ENCODE measurements around the gene ENAH.
A peak's percentile ranks its signal among the peaks of the same experiment; 100 is the strongest.
"Not testable (repeated sequence)": the region's sequence is repeated elsewhere in the genome, so short reads cannot be mapped to it uniquely, and the experiment has no call there.

ENAH gene

DNA sequence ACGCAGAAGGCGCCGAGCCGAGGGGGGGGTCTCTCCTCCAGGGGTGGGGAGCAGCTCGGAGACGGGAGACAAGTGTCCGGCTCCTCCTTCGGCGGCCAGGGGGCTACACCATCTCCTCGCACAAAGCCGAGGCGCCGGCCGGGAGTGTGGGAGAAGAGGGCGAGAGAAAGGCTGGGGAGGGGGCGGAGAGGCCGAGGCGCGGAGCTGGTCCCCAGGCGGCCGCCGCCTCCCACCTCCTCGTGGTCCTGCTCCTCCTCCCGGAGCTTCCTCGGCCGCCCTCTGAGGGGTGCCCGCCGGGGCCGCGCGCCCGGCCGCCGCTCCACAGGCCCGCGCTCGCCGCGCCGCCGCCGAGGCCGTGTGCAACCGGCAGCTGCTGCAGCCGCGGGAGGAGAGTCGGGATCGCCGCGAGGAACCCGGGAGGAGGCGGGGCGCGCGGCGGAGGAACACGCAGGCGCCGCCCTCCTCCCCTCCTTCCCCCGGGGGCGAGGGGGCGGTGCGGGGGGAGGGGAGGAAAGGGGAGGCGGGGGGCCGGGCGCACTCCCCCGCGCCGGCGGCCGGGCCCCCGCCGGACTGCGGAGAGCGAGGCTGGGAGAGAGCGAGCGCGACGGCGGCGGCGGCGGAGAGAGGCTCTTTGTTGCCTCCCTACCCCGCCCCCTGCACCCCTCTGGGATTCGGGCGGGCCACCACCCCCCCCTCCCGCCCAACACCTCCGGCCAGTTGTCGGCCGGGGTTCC, at the start of gene ENAH:
ENAH (minus strand) TSS at position 395 of the 734 bp plus-strand sequence. CDS start 433 bp downstream, outside the sequence.
- peak; percentile 10 for DNase-seq

DNA sequence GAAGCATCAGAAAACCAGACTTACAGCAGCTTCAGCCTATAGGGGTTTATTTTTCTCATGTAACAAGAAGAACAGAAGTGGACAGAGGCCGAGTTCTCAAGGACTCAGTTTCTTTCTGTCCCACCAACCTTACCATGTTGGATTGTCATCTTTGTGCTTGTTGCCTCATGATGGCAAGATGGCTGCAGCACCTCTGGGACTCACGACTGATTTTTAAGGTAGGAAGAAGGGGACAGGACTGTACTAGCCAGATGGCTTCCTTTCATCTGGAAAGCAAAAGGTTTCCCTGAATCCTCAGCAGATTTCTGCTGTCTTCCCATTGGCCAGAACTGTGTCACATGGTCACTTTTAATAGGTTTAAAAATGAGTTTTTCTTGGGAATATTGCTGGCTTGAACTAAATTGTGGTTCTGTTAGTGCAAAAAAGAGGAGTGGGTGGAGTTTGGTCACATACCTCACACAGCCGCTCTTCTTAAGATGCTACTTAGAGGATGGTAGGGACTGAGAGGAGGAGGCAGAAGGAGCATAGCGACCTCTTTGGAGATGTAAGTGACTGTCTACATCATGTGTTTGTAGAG, 48.1 kb upstream of the ENAH start:
- no peak for DNase-seq

DNA sequence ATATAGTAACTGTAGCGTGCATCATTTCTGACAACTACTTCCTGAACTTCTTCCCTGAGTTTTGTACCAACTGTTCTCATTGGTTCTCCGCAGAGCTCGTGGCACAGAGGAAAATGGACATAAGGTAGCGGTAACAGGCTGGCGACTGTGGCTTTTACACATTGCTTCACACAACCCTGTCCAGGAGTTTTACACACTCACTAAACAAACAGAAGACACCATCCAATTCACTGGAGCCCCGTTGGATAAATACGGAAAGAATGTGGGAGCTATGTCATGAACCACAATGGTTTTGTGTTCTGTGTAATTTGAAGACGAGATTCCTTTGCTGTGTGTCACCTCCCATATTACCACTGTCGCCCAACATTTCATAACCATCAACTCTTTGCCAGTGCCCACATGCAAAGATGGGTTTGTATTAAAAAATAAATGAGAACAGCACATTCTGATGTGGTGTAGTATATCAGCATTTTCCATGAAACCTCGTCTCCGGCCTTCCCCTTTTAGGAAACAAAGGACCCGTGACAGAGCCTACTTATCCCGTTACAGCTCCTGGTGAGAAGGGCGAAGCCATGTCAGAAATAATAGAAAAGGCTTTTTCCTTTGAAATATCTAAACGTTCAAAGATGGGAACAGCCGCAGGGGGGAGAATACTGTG, 47.4 kb upstream of the ENAH start:
- no peak for DNase-seq

DNA sequence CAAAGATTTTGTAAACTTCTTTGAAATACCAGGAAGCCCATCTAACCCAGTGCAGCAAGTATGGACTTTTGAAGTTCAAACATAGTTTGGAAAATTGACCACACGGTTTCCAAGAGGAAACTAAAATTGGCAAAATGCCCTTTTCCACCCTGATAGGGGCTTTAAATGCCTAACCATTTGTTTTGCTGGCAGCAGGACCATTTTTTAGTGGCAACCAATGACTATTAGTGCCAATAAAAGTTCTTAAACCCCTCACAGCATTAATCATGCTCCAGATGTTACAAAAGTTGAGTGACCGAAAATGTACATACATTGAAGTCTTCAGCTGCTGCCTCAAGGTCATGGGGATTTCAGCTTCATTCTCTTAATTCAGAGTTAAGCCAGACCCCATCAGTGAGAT, 46.4 kb upstream of the ENAH start:
- DNase-seq = no peak

DNA sequence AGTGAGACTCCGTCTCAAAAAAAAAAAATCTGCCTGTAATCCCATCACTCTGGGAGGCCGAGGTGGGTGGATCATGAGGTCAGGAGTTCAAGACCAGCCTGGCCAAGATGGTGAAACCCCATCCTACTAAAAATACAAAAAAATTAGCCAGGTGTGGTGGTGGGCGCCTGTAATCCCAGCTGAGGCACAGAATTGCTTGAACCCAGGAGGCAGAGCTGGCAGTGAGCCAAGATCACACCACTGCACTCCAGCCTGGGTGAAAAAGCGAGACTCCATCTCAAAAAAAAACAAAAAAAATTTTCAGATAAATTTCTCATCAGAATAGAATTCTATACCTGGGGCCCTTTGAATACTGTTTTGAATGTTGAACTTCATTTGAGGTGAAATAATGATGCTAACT, 45.3 kb upstream of the ENAH start:
- DNase-seq = not testable (repeated sequence)

DNA sequence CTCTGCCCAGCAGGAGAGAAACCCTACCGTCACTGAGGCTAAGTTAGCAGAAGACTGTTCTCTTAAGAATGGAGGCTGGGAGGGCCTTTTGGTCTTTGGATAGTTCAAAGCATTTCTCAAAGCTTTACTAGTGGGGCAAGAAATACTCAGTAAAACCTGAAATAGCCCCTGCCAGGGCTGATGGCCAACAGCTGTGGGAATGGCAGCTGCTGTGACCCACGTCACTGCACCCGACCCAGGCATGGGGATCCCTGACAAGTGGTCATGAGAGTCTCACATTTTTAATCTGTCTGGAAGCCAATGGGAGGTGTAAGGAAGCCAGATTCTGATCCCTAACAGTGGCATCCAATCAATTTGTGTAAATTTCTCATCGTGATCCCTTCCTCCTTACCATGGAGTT, 44.5 kb upstream of the ENAH start:
- no peak for DNase-seq

DNA sequence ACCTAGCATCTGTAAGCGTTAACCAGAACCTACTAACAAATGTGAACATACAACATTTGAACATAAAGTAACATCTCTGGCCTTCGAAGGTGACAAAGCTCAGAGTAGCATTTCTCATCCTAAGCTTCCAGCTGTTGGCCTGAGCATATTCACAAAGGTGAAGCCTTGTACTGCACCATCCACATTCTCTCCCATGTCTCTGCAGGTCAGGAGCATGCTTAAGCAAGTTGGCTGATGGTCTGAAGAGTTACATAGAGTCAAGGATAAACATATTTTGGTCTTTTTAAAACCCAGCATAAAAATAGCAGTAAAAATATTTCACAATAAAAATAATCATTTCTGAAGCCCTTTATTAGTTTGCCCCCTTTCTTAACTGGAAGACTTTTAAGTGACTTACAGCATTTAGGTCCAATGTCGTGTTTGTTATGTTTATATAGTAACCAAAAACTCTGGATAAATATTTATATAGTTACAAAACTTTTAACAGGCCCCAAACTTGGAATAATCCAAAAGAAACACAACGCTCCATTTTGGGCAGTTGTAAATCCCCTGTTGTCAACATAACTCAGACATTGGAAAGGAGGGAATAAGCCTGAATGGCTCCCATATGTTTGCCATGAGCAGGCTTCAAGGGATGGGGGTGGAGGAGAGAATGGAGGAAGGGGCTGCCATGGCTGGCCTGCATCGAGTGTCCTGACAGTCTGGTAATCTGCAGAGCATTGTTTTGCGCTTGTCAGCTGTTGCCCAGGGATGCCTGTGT, 42.8 kb upstream of the ENAH start:
- DNase-seq = no peak

DNA sequence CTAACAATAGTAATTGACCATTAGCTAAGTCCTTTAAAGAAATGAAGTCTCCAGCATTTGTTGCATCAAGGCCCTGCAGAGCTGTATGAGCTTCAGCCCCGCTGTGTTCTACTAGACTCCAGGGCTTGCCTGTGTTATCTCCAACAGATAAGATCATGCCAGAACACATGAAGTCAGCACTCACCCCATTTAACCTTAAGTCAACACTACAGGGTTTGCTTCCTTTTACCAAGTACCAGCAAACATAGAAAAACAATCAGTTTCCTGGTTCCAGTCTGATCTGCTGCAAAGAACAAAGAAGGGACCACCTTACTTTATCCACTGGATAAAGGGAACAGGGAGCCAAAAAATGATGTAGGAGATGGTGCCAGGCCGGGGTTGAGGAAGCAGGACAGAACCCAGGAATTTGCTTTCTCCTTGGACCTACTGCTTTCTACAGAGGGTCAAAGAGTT, 41.3 kb upstream of the ENAH start:
- no peak for DNase-seq

DNA sequence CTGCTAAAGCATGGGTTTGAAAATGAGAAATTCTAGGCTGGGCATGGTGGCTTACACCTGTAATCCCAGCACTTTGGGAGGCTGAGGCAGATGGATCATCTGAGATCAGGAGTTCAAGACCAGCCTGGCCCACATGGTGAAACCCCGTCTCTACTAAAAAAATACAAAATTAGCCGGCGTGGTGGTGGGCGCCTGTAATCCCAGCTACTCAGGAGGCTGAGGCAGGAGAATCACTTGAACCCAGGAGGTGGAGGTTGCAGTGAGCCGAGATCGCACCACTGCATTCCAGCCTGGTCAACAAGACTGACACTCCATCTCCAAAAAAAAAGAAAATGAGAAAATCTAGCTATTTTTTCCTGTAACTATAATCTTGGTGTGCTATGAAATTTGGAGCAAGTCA, 40.8 kb upstream of the ENAH start:
- not testable (repeated sequence) for DNase-seq

DNA sequence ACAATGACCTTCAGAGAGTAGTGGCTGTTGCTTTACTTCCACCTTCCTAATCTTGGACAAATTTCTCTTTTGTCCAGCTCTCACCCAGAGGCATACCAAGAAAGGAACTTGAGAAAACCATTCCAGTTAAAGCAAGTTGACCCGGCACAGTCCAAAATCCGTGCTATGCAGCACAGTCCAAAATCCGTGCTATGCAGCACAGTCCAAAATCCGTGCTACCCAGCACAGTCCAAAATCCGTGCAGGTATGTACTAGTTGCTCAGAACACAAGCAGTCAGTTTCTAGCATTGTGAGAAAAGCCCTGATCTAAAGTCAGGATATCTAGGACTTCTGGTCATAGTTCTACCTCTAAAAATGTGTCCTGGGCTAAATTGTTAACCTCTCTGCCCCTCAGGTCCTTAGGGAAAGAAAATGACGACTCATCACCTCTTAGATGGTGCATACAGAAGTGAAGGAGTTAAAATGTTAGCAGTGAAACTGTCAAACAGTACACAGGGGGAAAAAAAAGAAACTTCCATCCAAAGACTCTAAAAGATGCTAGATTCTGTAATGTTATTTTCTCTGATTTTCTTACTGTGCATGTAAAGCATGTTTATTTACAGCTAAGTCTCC, 40.3 kb upstream of the ENAH start:
- no peak for DNase-seq

DNA sequence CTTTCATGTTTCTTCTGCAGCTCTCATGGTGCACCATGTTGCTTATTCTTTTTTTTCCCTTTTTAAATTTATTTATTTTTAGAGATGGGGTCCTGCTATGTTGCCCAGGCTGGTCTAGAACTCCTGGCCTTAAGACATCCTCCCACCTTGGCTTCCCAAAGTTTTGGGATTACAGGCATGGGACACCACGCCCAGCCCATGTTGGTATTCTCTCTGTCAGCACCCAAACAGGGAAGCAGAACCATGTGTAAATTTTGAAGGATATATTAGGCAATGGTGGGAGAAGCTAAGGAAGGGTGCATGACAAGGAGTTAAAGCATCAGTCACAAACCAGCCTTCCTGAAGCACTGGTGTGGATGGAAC, 39.6 kb upstream of the ENAH start:
- DNase-seq = no peak

DNA sequence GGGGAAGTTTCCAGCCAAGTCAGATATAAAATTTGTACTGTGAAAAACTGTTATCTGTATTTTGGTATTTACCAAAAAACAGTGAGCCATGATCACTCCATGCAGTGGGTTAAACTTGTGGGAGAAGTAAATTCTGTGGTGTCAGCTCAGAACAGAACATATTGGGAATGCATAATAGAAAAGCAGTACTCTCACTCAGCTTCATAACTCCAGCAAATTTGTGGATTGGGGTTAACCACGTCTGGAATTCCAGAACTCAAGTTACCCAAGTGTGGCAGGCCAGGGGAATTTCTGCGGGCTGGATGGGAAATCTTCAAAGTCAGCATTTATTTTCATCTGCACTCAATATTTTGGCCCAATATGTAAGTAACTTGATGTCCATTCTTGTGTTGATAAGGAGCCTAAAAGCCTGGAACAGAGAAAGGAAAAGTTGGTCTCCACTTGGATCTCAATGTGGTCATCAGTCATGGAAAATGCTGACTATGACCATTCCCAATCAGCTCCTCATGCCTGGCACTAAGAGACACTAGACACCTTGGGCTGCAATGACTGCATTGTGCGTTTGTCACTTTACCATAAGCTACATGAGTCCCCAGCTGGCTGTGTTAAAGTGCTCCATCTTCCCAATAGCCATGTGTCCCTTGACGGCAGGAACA, 39.1 kb upstream of the ENAH start:
- no peak for DNase-seq

DNA sequence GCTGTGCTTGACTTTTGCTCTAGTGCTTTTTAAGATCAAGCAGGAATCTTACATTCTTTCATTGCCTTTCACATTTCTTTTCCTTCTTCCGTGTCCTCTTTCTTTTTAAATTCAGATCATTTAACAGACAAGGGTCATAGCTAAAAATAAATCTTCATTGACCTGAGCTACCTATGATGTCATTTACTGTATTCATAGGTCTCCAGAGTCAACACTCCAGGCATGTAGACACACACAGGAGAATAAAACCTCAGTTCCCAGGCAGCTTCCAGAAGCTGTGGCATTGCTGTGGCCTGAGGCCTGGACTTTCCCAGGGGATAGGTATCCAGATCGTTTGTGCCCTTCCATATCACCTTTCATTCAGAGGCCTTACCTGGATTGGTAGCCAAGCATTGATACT, 38.5 kb upstream of the ENAH start:
- no peak for DNase-seq

DNA sequence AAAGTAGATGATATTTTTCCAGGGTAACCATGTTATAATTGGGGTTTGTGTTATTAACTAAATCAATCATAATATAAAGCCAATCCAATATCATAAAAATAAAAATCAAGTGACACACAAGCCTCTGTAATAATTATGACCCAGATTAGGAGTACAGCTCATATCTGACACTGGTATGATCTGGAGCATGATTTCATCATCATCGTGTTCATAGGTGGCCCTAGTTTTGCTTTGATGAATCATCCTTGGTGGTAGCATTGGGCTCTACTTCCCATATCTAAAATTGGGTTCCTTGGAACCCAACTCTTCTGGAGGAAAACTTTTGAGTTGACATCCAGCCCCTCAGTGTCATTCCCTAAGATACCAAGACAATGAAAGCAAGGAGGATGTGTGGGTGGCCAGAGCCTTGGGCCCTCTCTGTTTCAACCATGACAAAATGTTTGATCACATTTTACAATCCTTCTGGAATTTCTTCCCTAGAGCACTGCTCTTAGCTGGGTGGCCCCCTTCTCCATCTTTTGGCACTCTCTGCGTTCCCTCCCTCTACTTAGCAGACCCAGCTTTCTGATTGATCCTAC, 37.0 kb upstream of the ENAH start:
- no peak for DNase-seq

DNA sequence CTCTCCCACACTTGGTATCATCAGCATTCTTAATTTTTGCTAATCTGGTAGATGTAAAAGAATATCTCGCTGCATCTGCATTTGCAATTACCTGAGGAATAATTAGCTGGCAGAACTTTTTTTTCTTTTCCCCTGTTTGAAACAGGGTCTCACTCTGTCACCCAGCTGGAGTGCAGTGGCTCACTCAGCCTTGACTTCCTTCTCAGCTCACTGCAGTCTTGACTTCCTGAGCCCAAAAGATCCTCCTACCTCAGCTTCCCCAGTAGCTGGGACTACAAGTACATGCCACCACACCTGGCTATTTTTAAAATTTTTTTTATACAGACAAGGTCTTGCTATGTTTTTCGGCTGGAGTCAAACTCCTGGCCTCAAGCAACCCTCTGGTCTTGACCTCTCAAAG, 35.4 kb upstream of the ENAH start:
- no peak for DNase-seq

DNA sequence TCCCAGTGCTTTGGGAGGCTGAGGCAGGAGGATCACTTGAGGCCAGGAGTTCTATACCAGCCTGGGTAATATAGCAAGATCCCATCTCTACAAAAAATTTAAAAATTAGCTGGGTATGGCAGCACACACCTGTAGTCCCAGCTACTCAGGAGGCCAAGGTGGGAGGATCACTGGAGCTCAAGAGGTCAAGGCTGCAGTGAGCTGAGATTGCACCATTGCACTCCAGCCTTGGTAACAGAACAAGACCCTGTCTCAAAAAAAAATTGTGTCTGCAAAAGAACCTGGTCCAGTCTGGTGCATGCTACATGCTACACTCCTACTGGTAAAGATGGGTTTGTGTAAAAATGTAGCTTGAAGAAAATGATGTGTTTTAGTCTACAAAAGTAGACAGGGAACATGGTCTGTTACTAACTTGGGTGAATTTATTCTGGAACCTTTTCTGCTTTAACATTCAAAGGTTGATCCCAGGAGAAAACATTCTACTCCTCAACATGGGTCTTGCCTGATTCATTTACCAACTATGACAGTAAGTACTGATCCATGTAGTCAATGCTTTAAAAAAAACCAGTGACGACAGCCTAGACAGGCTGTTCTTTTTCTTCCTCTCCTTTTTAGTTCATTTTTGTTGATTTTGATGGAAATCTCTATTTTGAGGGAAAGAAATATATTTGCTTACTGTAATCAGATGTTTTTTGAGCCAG, 32.7 kb upstream of the ENAH start:
- no peak for DNase-seq

DNA sequence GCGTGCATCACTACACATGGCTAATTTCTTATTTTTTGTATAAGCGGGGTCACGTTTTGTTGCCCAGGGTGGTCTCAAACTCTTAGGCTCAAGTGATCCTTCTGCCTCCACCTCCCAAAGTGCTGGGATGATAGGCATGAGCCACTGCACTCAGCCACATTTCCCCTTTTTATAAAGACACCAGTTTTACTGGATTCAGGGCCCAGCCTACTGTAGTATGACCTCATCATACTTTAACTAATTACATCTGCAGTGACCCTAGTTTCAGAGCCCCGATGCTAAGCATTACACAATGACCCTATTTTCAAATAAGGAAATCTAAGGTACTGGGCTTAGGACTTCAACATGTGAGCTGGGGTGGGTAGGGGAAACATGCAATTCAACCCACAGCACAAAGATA, 31.8 kb upstream of the ENAH start:
- DNase-seq = no peak

DNA sequence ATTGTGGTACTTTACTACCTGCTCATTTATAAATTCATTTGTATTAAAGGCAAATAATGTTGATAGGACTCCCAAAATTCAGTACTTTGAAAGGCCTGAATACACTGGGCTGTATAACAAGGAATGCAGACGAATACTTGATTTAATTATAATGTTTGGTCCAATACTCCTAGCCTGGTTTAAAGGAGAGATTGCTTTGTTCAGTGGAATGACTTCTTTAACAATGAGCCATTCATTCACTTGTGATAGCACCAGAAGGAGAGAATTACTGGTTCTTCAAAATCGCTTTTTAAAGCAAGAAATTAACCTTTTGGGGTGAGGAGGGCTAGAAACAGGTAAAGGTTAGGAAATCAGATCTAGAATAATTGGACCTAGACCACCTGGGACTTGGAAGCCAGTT, 28.3 kb upstream of the ENAH start:
- no peak for DNase-seq

DNA sequence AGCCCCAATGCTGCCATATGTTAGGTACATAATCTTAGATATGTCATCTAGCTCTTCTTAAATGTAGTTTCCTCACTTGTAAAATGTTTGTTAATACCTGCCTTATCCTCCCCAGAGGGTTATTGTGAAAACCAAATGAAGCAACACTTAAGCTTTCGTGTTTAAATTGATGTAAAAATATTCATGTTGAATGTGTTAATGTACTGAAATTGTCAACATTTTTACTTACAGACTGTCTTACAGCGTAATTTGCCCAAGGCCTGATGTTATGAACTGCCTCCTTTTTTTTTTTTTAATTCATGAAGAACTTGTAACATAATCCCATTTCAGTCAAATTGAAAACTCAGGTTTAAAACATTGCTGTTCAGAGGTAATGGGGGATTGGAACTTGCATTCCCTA, 25.6 kb upstream of the ENAH start:
- DNase-seq = no peak

DNA sequence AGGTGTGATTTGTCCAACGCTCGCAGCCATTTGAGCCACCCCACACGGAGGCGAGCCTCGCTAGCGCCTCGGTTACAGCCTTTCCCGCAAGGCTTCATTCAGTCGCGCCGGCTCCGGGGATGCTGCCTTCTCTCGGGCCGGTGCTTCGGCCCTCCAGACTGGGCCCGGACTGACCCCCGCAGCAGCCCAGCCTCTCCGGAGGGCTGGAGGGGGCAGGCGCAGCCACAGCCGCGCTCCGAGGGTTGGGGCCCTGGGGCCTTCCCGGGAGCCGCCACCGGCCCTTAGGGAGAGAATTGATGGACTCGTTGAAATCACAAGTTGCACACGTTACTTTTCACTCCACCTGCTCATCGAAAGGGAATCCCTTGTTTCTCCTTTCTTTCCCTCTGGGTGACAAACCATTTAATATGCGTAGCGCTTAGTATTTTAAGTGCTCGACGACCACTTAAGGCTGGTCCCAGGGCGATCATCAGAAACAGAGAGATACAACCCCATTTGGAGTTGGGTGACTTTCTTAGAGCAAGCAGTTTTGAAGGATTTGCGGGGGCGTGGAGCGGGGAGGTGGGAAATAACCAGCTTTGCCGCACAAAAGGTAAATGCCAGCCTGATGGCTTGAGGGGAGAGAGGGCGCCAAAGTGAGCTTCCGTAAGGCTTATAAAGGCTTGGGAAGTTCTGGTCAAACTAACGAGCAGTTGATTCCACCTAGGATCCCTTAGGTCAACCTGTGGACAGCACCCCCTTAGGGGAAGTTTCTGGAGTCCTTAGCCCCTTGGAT, 24.6 kb upstream of the ENAH start:
- DNase-seq = no peak

DNA sequence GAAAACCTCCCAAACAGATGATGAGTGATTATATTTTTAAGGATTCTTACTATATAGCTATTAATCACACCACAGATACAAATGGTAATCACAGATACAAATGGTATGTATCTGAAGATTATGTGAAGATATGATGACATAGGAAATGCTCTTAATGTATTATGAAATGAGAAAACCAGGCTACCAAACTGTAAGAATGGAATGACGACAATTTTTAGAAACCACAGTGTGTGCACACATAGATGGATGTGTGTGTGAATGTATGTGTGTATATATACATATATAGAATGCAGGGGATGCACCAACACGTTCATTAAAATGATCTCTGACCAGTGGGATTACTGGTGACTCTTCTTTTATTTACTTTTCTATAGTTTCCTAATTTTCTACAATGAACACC, 21.5 kb upstream of the ENAH start:
- DNase-seq = no peak

Data from activated effector memory CD4-positive, alpha-beta T cell treated with Interleukin-2 at 50 U/mL for 16 hours (primary cell).